Activated CD8-positive, alpha-beta T cell treated with anti-CD3 and anti-CD28 coated beads for 36 hours (primary cell): ENCODE results near the gene DNAJB11. TPM values are rescaled to one million over a fixed set of nuclear protein-coding genes. Genes with fewer than 3 reads are reported as not detected.

Source experiments
- ATAC-seq: fragments of 200-7000 bp; cut with Tn5 transposase; one replicate; pipeline ENCODE4 v1.10.0; 2021; ENCODE audit warnings: mild to moderate bottlenecking, moderate library complexity
- CTCF ChIA-PET: fragments of 350-600 bp; sonication (Branson Sonifier 250); formaldehyde crosslinking; loops from one replicate; lab custom pipeline; 2021; ENCODE audit warnings: antibody characterized with exemption; lab: Charles Lee
- POLR2A ChIA-PET: fragments of 350-600 bp; sonication (Branson Sonifier 250); formaldehyde crosslinking; loops from one replicate; lab custom pipeline; 2021; ENCODE audit warnings: antibody characterized with exemption; lab: Charles Lee
- DNase-seq: peaks from one replicate; pipeline ENCODE4 v3.0.0-alpha.2; 2020
- H3K27ac Mint-ChIP-seq: one replicate; pipeline ENCODE4 v1.8.0; 2021; ENCODE audit warnings: mild to moderate bottlenecking, mixed read lengths
- H3K27me3 Mint-ChIP-seq: one replicate; pipeline ENCODE4 v1.8.0; 2021; ENCODE audit warnings: mixed read lengths
- H3K36me3 Mint-ChIP-seq: one replicate; pipeline ENCODE4 v1.8.0; 2021; ENCODE audit warnings: low read depth, mixed read lengths
- H3K4me1 Mint-ChIP-seq: one replicate; pipeline ENCODE4 v1.8.0; 2021; ENCODE audit warnings: low read depth, mixed read lengths
- H3K4me3 Mint-ChIP-seq: one replicate; pipeline ENCODE4 v1.8.0; 2021; ENCODE audit warnings: mild to moderate bottlenecking, moderate library complexity, mixed read lengths
- H3K9me3 Mint-ChIP-seq: one replicate; pipeline ENCODE4 v1.8.0; 2021; ENCODE audit warnings: mixed read lengths
- intact Hi-C: fragments of 100-400 bp; cut with micrococcal nuclease; formaldehyde crosslinking; loops from one replicate; pipeline ENCODE4 v1.10.0; 2022
- total RNA-seq, 2 experiments: library from RNA; stranded (reverse); gene quantifications; one replicate each; pipeline ENCODE4 v1.2.3, GENCODE V29; 2021
- TF ChIP-seq, protein P1 (sequence below): fragments of 200-600 bp; IDR thresholded peaks from one replicate; pipeline ENCODE4 v1.8.0; 2022; ENCODE audit warnings: antibody characterized with exemption, mild to moderate bottlenecking

Gene DNAJB11
- total RNA-seq, 2 experiments from 2014 or later = 30.0 to 31.5 TPM

DNA sequence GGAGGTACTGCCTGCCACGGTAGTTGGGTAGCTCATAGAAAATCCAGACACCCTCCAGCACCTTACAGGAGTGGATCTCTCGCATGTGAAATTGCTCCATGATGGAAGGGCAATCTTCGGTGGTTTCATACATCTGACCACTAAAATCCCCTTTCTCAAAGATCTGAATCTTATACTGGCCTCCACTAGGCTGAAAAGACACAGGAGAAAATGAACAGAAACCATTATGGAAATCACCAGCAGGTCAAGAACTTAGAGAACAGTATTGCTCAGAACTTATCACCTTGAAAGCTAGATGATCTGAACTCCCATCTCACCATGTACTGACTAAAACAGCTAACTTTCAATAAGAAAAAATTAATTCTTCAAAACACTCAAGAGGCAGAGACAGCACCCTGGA is 31.7 kb upstream of the DNAJB11 start:
- ATAC-seq = no peak
- no peak overlapping the region for H3K4me3 Mint-ChIP-seq
- CTCF ChIA-PET = interaction anchor here (0.7 to 9.7 kb wide), 23 partner anchors 8 to 882 kb away, joined by 3 to 147 read pairs (median 4); partner anchors contain the start of gene TBCCD1
- TF ChIP-seq, protein P1, sequence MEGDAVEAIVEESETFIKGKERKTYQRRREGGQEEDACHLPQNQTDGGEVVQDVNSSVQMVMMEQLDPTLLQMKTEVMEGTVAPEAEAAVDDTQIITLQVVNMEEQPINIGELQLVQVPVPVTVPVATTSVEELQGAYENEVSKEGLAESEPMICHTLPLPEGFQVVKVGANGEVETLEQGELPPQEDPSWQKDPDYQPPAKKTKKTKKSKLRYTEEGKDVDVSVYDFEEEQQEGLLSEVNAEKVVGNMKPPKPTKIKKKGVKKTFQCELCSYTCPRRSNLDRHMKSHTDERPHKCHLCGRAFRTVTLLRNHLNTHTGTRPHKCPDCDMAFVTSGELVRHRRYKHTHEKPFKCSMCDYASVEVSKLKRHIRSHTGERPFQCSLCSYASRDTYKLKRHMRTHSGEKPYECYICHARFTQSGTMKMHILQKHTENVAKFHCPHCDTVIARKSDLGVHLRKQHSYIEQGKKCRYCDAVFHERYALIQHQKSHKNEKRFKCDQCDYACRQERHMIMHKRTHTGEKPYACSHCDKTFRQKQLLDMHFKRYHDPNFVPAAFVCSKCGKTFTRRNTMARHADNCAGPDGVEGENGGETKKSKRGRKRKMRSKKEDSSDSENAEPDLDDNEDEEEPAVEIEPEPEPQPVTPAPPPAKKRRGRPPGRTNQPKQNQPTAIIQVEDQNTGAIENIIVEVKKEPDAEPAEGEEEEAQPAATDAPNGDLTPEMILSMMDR = no peak
- POLR2A ChIA-PET = interaction anchor here (1.1 to 1.8 kb wide), 3 partner anchors 20 to 559 kb away, joined by 3 to 5 read pairs (median 4); partner anchors contain the start of gene DNAJB11
- H3K4me1 Mint-ChIP-seq = peaks cover 72% of the 10 kb centered on the region
- no peaks in the 10 kb centered on the region for H3K9me3 Mint-ChIP-seq
- no peak overlapping the region for H3K27ac Mint-ChIP-seq
- peaks cover 6% of the 10 kb centered on the region for H3K36me3 Mint-ChIP-seq
- DNase-seq = no peak
- no peaks in the 10 kb centered on the region for H3K27me3 Mint-ChIP-seq
- intact Hi-C loops = loop anchor here (5.0 to 10.0 kb wide), 2 partner anchors 76 to 124 kb away; no protein-coding TSS in a partner anchor

DNA sequence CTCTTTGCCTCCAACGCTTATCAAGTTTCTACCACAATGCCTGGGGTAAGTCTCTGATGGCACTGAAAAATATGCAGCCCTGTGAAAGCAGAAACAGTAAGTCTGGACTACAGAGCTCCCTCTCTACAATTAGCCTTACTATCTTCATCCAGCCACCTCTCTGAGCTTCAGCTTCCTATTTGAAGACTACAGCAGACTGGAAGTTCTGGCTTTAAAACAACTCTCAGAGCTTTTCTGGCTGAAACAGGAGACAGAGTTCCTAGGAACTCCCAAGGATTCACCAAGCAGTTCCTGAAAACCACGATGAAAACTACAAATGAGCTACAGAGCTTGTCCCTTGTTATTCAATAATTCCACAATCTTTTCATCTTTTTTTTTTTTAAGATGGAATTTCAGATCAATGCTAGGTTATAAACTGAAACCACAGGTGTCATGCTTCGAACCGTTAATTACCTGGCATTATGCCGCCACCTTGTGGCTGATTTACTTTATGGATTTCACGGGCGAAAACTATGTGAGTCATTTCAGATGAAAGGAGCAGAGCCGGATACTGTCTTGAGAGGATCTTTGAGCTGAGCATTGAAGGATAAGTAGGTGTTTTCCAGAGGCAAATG is 30.2 kb upstream of the DNAJB11 start:
- Mint-ChIP-seq H3K9me3 (no peaks in the 10 kb centered on the region), H3K27ac (no peak overlapping the region), H3K4me1 (peaks cover 58% of the 10 kb centered on the region), H3K27me3 (no peaks in the 10 kb centered on the region), H3K36me3 (peaks cover 8% of the 10 kb centered on the region), H3K4me3 (no peak overlapping the region)
- peak; percentile 85 for ATAC-seq
- ChIA-PET POLR2A (interaction anchor here (0.6 to 1.2 kb wide), 5 partner anchors 13 to 212 kb away, joined by 3 to 10 read pairs (median 3); no protein-coding TSS in a partner anchor), CTCF (interaction anchor here (0.5 to 9.7 kb wide), 90 partner anchors 8 to 883 kb away, joined by 3 to 147 read pairs (median 4); partner anchors contain the start of genes DGKG, DNAJB11, ETV5 and TBCCD1)
- intact Hi-C loops = loop anchor here (1.0 to 5.0 kb wide), 2 partner anchors 281 to 558 kb away; no protein-coding TSS in a partner anchor
- TF ChIP-seq, protein P1 = peak; percentile 79
- peak; percentile 90 for DNase-seq

DNA sequence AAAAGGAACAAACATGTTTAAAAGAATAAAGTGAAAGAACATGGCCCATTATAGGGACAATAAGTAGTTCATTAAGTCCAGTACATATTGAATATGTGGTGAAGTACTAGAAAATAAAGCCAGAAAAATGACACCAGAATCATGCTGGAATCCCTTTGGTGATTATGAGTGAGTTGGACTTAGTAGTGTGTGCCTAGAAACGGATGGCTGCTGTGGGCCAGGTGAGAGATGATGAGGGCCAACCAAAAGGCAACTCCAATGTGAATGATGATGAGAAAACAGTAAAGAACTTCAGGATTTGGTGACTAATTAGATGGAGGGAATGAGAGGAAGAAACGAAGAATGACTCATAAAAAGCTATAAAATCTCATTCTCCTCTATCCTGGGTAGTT is 29.7 kb upstream of the DNAJB11 start:
- DNase-seq (no peak), ATAC-seq (peak; percentile 19)
- H3K4me3 Mint-ChIP-seq = no peak overlapping the region
- H3K4me1 Mint-ChIP-seq = peaks cover 53% of the 10 kb centered on the region
- intact Hi-C loops = loop anchor here (1.0 to 5.0 kb wide), 2 partner anchors 282 to 559 kb away; no protein-coding TSS in a partner anchor
- ChIA-PET CTCF (interaction anchor here (0.5 to 9.7 kb wide), 71 partner anchors 9 to 609 kb away, joined by 3 to 147 read pairs (median 5); partner anchors contain the start of genes DGKG, DNAJB11, ETV5 and TBCCD1), POLR2A (interaction anchor here (0.9 to 1.2 kb wide), 2 partner anchors 12 to 22 kb away, joined by 3 to 10 read pairs; no protein-coding TSS in a partner anchor)
- TF ChIP-seq, protein P1 = no peak
- no peak overlapping the region for H3K27ac Mint-ChIP-seq
- H3K27me3 Mint-ChIP-seq = no peaks in the 10 kb centered on the region
- no peaks in the 10 kb centered on the region for H3K9me3 Mint-ChIP-seq
- peaks cover 8% of the 10 kb centered on the region for H3K36me3 Mint-ChIP-seq

DNA sequence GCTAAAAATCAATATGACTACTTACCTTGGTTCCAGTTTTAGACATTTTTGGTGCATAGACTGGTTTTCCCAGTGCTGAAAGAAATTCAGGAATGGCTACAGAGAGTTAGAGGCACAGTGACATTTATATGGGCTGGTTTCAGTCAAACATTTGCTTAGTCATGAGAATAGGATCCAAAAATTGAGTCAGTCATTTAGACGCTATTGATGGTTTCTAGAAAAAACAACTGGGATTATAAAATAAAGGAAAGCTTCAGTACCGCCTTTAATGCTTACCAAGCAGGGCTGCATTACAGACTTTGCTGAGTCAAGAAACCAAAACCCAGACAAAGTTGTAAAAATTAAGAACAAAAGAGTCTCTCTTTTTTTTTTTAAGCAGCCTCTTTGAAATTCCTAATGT is 26.2 kb upstream of the DNAJB11 start, which contains the start of gene CRYGS:
TSS of gene CRYGS (minus strand) at position 100 of the 400 bp plus-strand sequence. CDS start at position 46, 54 bp downstream.
- Mint-ChIP-seq H3K27ac (no peak within 1 kb of the TSS), H3K27me3 (no peaks in the 10 kb centered on the region), H3K36me3 (peaks cover 6% of the 10 kb centered on the region), H3K4me3 (no peak within 1 kb of the TSS), H3K9me3 (no peaks in the 10 kb centered on the region), H3K4me1 (peaks cover 19% of the 10 kb centered on the region)
- intact Hi-C loops = loop anchor here (5.0 kb wide), 1 partner anchor 562 kb away; no protein-coding TSS in a partner anchor
- ChIA-PET CTCF (interaction anchor here (1.2 to 2.6 kb wide), 2 partner anchors 561 to 601 kb away, joined by 6 to 10 read pairs; no protein-coding TSS in a partner anchor), POLR2A (interaction anchor here (0.6 kb wide), 1 partner anchor 619 kb away, joined by 3 read pairs; no protein-coding TSS in a partner anchor)
- no peak for DNase-seq
- no peak for ATAC-seq
- TF ChIP-seq, protein P1 = no peak
